ENCODE data around the gene TLE3.

TLE3 gene

DNA sequence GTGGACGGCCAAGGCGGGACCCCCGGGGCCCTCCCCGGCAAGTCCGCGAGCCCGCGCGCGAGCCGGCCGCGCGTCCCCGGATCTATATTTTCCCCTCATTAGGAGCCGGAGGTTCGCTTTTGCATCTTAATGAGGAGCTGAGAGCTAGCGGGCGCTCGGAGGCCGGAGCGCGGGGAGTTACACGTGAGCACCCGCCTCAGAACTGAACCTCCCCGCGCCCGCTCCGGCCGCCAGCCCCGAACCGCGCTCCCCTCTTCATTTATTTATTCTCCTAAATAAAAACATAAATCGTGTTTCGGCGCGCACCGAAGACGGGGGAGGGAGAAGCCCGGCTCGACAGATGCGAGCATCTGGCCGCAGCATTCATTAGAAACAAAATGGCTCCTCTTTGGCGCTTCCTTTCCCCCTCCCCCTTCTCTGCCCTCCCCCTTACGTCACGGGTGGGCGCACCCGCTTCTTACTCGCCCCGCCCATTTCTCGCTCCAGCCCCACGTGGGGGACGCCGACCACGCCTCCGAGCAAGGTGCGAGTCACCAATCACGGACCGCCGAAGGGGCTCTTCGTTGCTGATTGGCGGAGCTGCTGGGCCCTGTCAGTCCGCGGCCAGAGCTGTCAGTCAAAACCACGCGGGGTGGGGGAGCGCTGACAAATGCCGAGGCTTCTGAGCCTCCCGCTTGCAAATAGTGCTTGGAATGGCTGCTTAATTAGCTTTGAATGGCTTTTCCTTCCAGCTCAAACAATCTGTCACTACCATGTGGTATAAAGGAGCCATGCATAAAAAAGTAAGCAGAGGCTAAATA is 1.6 kb upstream of the TLE3 start:
- peak; percentile 99 for DNase-seq (ENCODE audit: low spot score)

DNA sequence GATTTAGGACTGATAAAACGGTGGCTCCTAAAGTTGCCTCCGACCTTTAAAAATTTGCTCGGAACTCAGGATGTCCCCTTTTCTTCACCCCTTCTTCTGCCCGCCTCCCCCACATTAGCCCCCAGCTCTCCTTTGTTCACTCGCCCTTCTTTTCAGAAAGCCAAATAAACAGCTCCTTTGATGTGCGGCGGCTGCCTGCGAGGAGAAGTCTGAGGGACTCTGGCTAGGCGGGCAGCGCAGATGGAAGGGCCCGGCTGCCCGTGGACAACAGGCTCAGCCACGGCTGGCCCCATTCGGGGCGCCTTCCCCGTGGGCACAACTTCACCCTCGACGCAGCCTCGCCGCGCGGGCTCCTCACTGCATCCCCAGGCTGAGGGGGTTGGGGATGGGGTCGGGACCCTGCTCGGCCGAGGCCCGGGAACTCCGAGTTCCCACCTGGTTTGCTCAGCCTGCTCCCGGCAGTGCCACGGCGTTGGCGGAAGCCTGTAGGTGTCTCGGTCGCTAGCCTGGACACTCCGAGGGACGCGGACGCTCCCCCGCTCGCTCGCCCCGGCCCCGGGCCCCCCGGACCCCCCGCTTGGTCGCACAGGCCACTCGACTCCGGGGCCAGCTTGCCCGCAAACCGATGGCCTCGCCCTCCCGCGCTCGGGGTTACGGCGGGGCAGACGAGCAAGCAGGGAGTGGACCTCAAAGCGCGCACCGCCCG is 897 bp upstream of the TLE3 start:
- DNase-seq (ENCODE audit: low spot score), result peak; percentile 25

DNA sequence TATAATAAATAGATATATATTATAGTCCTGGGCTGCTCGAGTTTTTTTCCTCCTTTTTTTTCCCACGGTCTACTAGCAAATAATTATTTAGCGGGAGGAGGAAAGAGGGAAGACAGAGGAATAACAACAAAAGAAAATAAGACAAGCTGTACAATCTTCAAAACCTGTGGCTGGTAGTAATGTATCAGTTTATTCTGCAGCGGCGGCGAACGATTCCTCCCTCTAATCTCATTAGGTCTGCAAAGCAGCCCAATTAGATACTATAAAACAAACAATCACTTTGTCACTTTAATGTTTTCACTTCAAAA is 390 bp upstream of the TLE3 start:
- DNase-seq (ENCODE audit: low spot score), result no peak

DNA sequence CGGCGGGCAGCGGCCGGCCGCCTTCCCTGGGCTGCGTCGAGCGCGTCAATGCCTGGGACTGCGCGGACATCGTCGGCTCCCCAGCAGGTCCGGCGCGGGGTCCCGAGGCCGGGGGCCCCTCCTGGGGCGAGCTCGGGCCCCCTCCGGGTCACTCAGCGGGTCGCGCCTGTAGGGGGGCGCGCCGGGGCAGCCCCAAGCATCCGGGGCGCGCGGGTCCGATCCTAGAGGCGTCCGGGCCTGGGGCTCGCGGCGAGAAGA is 725 bp downstream of the TLE3 start:
- no peak for DNase-seq (ENCODE audit: low spot score)

GRCh38 chr15:70096215-70097062 is 1.3 kb downstream of the TLE3 start:
- DNase-seq (ENCODE audit: low spot score), result peak; percentile 71

GRCh38 chr15:70095408-70096214 is 2.1 kb downstream of the TLE3 start:
- peak; percentile 42 for DNase-seq (ENCODE audit: low spot score)

GRCh38 chr15:70094690-70095311 is 2.9 kb downstream of the TLE3 start:
- no peak for DNase-seq (ENCODE audit: low spot score)

- peak; percentile 38 for DNase-seq (ENCODE audit: low spot score)
Measured at GRCh38 chr15:70093481-70094319, 4.0 kb downstream of the TLE3 start.

- no peak for DNase-seq (ENCODE audit: low spot score)
Measured at GRCh38 chr15:70093070-70093469, 4.6 kb downstream of the TLE3 start.

GRCh38 chr15:70092464-70093027 is 5.2 kb downstream of the TLE3 start:
- no peak for DNase-seq (ENCODE audit: low spot score)

- peak; percentile 68 for DNase-seq (ENCODE audit: low spot score)
Measured at GRCh38 chr15:70091726-70092463, 5.8 kb downstream of the TLE3 start.

- DNase-seq (ENCODE audit: low spot score), result no peak
Measured at GRCh38 chr15:70090436-70091296, 7.1 kb downstream of the TLE3 start.

GRCh38 chr15:70089692-70089971 is 8.1 kb downstream of the TLE3 start:
- no peak for DNase-seq (ENCODE audit: low spot score)

DNA sequence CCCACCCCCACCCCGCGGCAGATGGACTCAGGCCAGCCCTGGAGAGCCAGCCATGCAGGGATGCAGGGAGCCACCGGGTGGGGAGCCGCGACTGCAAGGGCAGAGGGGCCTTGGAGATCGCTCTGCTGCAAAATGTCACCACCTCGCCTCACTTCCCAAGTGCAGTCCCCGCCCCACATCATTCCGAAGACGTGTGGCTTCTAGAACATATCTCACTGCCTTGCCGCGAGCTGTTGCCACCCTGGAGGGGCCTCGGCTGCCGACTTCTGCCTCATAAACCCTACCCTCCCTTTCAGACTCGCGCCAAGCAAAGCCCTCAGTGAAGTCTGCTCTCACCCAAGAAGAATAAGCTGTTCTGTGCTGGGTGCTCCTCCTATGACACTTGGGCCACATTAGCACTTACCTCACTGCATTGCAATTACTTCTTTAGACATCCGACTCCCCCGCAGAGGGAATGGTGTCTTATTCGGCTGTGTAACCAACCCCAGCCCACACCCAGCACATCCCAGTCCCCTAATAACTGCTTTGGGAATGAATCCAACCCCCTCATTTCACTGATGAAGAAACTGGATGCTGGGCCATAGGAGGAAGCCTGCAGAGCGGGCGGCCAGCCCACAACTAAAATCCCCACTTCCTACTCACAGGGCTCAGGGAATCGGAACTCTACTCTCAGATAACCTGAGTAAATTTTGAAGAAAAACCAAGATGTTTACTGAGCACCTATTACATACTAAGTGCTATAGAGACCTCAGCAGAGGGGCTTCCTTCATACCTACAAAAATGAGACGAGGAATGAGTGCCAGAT is 8.6 kb downstream of the TLE3 start:
- no peak for DNase-seq (ENCODE audit: low spot score)

- no peak for DNase-seq (ENCODE audit: low spot score)
Measured at GRCh38 chr15:70088455-70088854, 9.3 kb downstream of the TLE3 start.

GRCh38 chr15:70087708-70088352 is 9.9 kb downstream of the TLE3 start:
- no peak for DNase-seq (ENCODE audit: low spot score)

- DNase-seq (ENCODE audit: low spot score), result no peak
Measured at GRCh38 chr15:70086636-70087035, 11.1 kb downstream of the TLE3 start.

GRCh38 chr15:70084461-70084860 is 13.3 kb downstream of the TLE3 start:
- no peak for DNase-seq (ENCODE audit: low spot score)

All from kidney tubule cell (primary cell).